ENCODE data around the gene EIF6. TPM values are rescaled to one million over a fixed set of nuclear protein-coding genes. Genes with fewer than 3 reads are reported as not detected.
A peak's percentile ranks its signal among the peaks of the same experiment; 100 is the strongest.

EIF6 gene
- total and polyA plus RNA-seq, 9 of the 15 experiments (the other 6 are each of a cell fraction or from before 2014, with no cell fraction given) = 165 to 832 (median 229) TPM

GRCh38 chr20:35285806-35286076 is 1.2 kb upstream of the EIF6 start (continued):
- TF ChIP-seq, protein P1, sequence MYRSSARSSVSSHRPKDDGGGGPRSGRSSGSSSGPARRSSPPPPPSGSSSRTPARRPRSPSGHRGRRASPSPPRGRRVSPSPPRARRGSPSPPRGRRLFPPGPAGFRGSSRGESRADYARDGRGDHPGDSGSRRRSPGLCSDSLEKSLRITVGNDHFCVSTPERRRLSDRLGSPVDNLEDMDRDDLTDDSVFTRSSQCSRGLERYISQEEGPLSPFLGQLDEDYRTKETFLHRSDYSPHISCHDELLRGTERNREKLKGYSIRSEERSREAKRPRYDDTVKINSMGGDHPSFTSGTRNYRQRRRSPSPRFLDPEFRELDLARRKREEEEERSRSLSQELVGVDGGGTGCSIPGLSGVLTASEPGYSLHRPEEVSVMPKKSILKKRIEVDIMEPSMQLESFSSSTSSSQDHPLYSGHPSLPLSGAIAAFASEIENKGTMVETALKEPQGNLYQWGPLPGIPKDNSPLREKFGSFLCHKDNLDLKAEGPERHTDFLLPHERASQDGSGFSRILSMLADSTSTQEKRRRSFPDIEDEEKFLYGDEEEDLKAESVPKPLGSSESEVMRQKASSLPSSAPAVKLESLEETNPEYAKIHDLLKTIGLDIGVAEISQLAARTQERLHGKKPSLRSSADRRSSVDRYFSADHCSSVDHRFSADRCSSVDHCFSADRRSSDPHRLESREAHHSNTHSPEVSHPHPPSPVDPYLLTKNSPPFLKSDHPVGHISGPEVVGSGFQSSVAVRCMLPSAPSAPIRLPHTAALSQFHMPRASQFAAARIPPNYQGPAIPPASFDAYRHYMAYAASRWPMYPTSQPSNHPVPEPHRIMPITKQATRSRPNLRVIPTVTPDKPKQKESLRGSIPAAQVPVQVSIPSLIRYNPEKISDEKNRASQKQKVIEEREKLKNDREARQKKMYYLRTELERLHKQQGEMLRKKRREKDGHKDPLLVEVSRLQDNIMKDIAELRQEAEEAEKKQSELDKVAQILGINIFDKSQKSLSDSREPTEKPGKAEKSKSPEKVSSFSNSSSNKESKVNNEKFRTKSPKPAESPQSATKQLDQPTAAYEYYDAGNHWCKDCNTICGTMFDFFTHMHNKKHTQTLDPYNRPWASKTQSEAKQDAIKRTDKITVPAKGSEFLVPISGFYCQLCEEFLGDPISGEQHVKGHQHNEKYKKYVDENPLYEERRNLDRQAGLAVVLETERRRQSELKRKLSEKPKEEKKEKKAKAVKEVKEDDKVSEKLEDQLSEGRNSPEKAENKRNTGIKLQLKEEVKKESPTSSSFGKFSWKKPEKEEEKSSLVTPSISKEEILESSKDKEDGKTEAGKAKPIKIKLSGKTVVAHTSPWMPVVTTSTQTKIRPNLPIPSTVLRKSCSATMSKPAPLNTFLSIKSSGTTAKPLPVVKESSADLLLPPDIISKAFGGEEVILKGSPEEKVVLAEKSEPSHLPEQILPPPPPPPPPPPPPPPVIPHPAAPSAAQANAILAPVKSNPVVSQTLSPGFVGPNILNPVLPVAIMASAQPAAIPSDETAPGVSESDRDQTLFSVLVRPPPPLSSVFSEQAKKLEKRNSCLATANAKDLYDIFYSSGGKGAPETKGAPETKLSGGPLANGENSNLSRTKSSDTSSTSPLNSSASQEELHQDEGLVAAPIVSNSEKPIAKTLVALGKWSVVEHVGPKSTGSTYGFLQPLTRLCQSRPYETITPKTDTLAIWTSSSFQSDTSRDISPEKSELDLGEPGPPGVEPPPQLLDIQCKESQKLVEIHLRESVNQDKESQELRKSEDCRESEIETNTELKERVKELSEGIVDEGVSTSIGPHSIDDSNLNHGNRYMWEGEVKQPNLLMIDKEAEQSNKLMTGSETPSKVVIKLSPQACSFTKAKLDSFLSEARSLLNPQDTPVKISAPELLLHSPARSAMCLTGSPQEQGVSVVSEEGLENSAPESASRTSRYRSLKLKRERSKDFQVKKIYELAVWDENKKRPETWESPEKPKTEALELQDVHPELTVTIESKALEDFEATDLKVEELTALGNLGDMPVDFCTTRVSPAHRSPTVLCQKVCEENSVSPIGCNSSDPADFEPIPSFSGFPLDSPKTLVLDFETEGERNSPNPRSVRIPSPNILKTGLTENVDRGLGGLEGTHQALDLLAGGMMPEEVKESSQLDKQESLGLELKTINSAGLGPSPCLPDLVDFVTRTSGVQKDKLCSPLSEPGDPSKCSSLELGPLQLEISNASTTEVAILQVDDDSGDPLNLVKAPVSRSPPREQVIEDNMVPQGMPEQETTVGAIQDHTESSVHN (IDR thresholded peaks at IDR 0.05; ENCODE audit: borderline replicate concordance in 1 of 2, low read depth in 1 of 2) = peak in 1 of 2 experiments; percentile 73; a peak in 1 of 4 replicates
- no peak for TF ChIP-seq SREBF1 (IDR thresholded peaks at IDR 0.05; ENCODE audit: borderline replicate concordance, low read depth, low read length)
- no peak for TF ChIP-seq SIN3B (IDR thresholded peaks at IDR 0.05; ENCODE audit: low read depth)
- no peak for TF ChIP-seq MITF (IDR thresholded peaks at IDR 0.05)
- peak; percentile 100 for TF ChIP-seq C11orf30 (IDR thresholded peaks at IDR 0.05; ENCODE audit: low read depth)
- no peak for TF ChIP-seq EZH2 (IDR thresholded peaks at IDR 0.05; ENCODE audit: borderline replicate concordance, low read depth, low read length)
- TF ChIP-seq MED1 (CRISPR knock-in tag; IDR thresholded peaks at IDR 0.05; ENCODE audit: borderline replicate concordance) = no peak
- TF ChIP-seq ERF (CRISPR knock-in tag; IDR thresholded peaks at IDR 0.05) = no peak
- TF ChIP-seq, protein P2, sequence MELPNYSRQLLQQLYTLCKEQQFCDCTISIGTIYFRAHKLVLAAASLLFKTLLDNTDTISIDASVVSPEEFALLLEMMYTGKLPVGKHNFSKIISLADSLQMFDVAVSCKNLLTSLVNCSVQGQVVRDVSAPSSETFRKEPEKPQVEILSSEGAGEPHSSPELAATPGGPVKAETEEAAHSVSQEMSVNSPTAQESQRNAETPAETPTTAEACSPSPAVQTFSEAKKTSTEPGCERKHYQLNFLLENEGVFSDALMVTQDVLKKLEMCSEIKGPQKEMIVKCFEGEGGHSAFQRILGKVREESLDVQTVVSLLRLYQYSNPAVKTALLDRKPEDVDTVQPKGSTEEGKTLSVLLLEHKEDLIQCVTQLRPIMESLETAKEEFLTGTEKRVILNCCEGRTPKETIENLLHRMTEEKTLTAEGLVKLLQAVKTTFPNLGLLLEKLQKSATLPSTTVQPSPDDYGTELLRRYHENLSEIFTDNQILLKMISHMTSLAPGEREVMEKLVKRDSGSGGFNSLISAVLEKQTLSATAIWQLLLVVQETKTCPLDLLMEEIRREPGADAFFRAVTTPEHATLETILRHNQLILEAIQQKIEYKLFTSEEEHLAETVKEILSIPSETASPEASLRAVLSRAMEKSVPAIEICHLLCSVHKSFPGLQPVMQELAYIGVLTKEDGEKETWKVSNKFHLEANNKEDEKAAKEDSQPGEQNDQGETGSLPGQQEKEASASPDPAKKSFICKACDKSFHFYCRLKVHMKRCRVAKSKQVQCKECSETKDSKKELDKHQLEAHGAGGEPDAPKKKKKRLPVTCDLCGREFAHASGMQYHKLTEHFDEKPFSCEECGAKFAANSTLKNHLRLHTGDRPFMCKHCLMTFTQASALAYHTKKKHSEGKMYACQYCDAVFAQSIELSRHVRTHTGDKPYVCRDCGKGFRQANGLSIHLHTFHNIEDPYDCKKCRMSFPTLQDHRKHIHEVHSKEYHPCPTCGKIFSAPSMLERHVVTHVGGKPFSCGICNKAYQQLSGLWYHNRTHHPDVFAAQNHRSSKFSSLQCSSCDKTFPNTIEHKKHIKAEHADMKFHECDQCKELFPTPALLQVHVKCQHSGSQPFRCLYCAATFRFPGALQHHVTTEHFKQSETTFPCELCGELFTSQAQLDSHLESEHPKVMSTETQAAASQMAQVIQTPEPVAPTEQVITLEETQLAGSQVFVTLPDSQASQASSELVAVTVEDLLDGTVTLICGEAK (IDR thresholded peaks at IDR 0.05) = peak; percentile 51
- TF ChIP-seq, protein P2 (CRISPR knock-in tag; IDR thresholded peaks at IDR 0.05) = no peak

All from K562 (cell line).